Liver (tissue), 9 donors: ENCODE measurements around the gene EGF. TPM values are rescaled to one million over a fixed set of nuclear protein-coding genes. Genes with fewer than 3 reads are reported as not detected.

Source experiments
- DNase-seq: peaks from one replicate; pipeline ENCODE4 v3.0.0-alpha.2; 2017; ENCODE audit warnings: low spot score
- H3K27ac ChIP-seq, 2 donors: one replicate each; pipeline ENCODE4 v1.7.0; 2013; ENCODE audit warnings: inconsistent platforms in 2 of 2, low read length in 2 of 2, control low read depth in 1 of 2, low read depth in 1 of 2, mild to moderate bottlenecking in 1 of 2
- H3K27me3 ChIP-seq, 4 donors: one replicate each; pipeline versions ENCODE4 v1.6.1 to v1.7.0; 2013; ENCODE audit warnings: low read length in 3 of 4, inconsistent platforms in 1 of 4, mild to moderate bottlenecking in 1 of 4, moderate library complexity in 1 of 4; ENCODE audit not compliant: control insufficient read depth in 4 of 4, insufficient read depth in 4 of 4
- H3K36me3 ChIP-seq, 4 donors: one replicate each; pipeline versions ENCODE4 v1.6.1 to v1.7.0; 2013; ENCODE audit warnings: low read length in 3 of 4, mild to moderate bottlenecking in 3 of 4, low read depth in 1 of 4, moderate library complexity in 1 of 4; ENCODE audit not compliant: control insufficient read depth in 4 of 4, insufficient read depth in 3 of 4
- H3K4me1 ChIP-seq, 4 donors: one replicate each; pipeline versions ENCODE4 v1.6.1 to v1.7.0; 2013; ENCODE audit warnings: low read length in 3 of 4, mild to moderate bottlenecking in 3 of 4, moderate library complexity in 1 of 4; ENCODE audit not compliant: control insufficient read depth in 4 of 4, insufficient read depth in 4 of 4
- H3K4me3 ChIP-seq, 3 donors: one replicate each; pipeline versions ENCODE4 v1.6.1 to v1.7.0; 2013; ENCODE audit warnings: low read length in 3 of 3, control low read depth in 1 of 3, low read depth in 1 of 3, mild to moderate bottlenecking in 1 of 3
- H3K9ac ChIP-seq, 2 donors: one replicate each; pipeline ENCODE4 v1.7.0; 2013; ENCODE audit warnings: low read length in 2 of 2, mild to moderate bottlenecking in 2 of 2, moderate library complexity in 2 of 2, control low read depth in 1 of 2, low read depth in 1 of 2
- H3K9me3 ChIP-seq, 4 donors: one replicate each; pipeline versions ENCODE4 v1.6.1 to v1.7.0; 2013; ENCODE audit warnings: low read length in 3 of 4; ENCODE audit not compliant: control insufficient read depth in 4 of 4
- EGR1 ChIP-seq, 2 donors: IDR thresholded peaks; 2 replicates each; pipeline ENCODE4 v1.6.1; 2016 to 2018; ENCODE audit warnings: antibody characterized with exemption in 2 of 2, low read depth in 2 of 2
- FOXA2 ChIP-seq: IDR thresholded peaks from 2 replicates; pipeline ENCODE4 v1.6.1; 2016; ENCODE audit warnings: antibody characterized with exemption
- GABPA ChIP-seq, 2 donors: IDR thresholded peaks in 1 of 2; conservative IDR thresholded peaks in 1 of 2; 2 replicates each; pipeline ENCODE4 v1.6.1; 2016; ENCODE audit warnings: antibody characterized with exemption in 2 of 2, mild to moderate bottlenecking in 1 of 2, moderate library complexity in 1 of 2
- HNF4G ChIP-seq: IDR thresholded peaks from 2 replicates; pipeline ENCODE4 v1.6.1; 2016; ENCODE audit warnings: antibody characterized with exemption
- JUND ChIP-seq, 2 donors: IDR thresholded peaks; 2 replicates each; pipeline ENCODE4 v1.6.1; 2016; ENCODE audit warnings: antibody characterized with exemption in 2 of 2
- NR2F2 ChIP-seq: IDR thresholded peaks from 2 replicates; pipeline ENCODE4 v1.6.1; 2016; ENCODE audit warnings: antibody characterized with exemption
- SP1 ChIP-seq: IDR thresholded peaks from 2 replicates; pipeline ENCODE4 v1.6.1; 2018; ENCODE audit warnings: antibody characterized with exemption, mild to moderate bottlenecking
- TAF1 ChIP-seq: conservative IDR thresholded peaks from 2 replicates; pipeline ENCODE4 v1.6.1; 2016; ENCODE audit warnings: antibody characterized with exemption, mild to moderate bottlenecking
- YY1 ChIP-seq: IDR thresholded peaks from 2 replicates; pipeline ENCODE4 v1.6.1; 2016; ENCODE audit warnings: antibody characterized with exemption, mild to moderate bottlenecking
- ZBTB33 ChIP-seq: IDR thresholded peaks from 2 replicates; pipeline ENCODE4 v1.6.1; 2016; ENCODE audit warnings: antibody characterized with exemption
- WGBS: extraction: QIAGEN DNeasy Blood & Tissue Kit; methylation state at CpG from one replicate; pipeline ENCODE4 v1.1.7; 2013; 5-methylcytosine and 5-hydroxymethylcytosine counted together
- polyA plus RNA-seq, 2 donors: library from polyadenylated mRNA; stranded (reverse) in 1 of 2; unstranded in 1 of 2; fragments of 200-250 nt in 1 of 2; fragments of >200 nt in 1 of 2; fragmentation: Nextera tagmentation in 1 of 2; extraction: Ambion mirVana in 1 of 2; gene quantifications; one replicate each; pipeline versions ENCODE4 v1.2.1 to v1.2.3, GENCODE V29; 2013 to 2015
- total RNA-seq, 2 donors: library from RNA; depleted of rRNA; stranded (reverse); fragments of >200 nt; gene quantifications; one replicate each; pipeline ENCODE4 v1.2.3, GENCODE V29; 2014
- TF ChIP-seq, protein P1 (sequence below): IDR thresholded peaks from 2 replicates; pipeline ENCODE4 v1.6.1; 2016; ENCODE audit warnings: antibody characterized with exemption, mild to moderate bottlenecking
- donor health status: healthy.
- donor health status: healthy.
- donor health status: healthy.
- donor health status: healthy.
- donor health status: healthy.

Gene EGF
- total and polyA plus RNA-seq, 4 donors: 0.65 TPM; not detected in 3

DNA sequence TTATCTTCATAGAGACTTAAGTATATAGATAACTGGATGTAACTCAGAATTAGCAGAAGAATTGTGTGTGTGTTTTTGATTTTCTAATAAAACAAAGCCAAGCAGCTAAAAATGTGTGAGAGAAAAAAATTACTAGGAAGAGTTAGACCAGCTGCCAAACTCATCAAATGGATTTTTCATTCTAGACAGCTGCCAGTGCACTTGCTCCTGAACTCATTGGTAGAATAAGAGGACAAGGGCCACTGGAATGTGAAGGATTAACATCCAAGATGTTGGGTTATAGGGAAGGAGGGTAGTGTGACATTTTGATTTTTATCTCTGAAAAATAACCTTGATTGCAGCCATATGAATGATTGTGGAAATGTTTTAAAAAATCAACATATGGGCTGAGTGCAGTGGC, 49.7 kb downstream of the EGF start:
- Histone ChIP-seq H3K27me3 (no peaks in the 10 kb centered on the region), H3K27ac (no peak overlapping the region), H3K36me3 (no peaks in the 10 kb centered on the region), H3K4me3 (no peak overlapping the region), H3K9ac (no peak overlapping the region), H3K4me1 (no peaks in the 10 kb centered on the region), H3K9me3 (no peaks in the 10 kb centered on the region)
- TF ChIP-seq FOXA2: no peak
- no peak for TF ChIP-seq SP1
- no peak for DNase-seq

DNA sequence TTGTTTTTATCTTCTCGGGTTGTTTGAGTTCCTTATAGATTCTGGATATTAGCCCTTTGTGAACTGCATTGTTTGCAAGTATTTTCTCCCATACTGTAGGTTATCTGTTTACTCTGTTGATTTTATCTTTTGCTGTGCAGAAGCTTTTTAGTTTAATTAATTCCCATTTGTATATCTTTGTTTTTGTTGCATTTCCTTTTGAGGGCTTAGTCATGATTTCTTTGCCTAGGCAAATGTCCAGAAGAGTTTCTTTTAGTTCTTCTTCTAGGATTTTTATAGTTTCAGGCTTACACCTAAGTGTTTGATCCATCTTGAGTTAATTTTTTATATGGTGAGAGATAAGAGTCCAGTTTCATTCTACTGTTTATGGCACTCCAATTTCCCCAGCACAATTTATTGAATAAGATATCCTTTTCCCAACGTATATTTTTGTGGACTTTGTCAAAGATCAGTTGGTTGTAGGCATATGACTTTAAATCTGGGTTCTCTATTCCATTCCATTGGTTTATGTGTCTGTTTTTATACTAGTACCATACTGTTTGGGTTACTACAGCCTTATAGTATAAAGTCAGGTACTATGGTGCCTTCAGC, 54.3 kb downstream of the EGF start:
- H3K27ac ChIP-seq: no peak overlapping the region
- H3K9me3 ChIP-seq: no peaks in the 10 kb centered on the region
- no peak overlapping the region for H3K4me3 ChIP-seq
- H3K27me3 ChIP-seq: peaks cover 0 to 3% (median 0%) of the 10 kb centered on the region in 4 donors
- no peak for TF ChIP-seq HNF4G
- TF ChIP-seq GABPA (IDR thresholded peaks at IDR 0.05 in 1 of 2, conservative IDR thresholded peaks at IDR 0.05 in 1 of 2): no peak
- no peak for TF ChIP-seq YY1
- TF ChIP-seq TAF1: no peak
- TF ChIP-seq JUND (IDR thresholded peaks at IDR 0.05): no peak
- TF ChIP-seq NR2F2: no peak
- no peak for TF ChIP-seq SP1
- TF ChIP-seq EGR1 (IDR thresholded peaks at IDR 0.05; ENCODE audit: low read depth in 2 of 2): no peak
- TF ChIP-seq, protein P1, sequence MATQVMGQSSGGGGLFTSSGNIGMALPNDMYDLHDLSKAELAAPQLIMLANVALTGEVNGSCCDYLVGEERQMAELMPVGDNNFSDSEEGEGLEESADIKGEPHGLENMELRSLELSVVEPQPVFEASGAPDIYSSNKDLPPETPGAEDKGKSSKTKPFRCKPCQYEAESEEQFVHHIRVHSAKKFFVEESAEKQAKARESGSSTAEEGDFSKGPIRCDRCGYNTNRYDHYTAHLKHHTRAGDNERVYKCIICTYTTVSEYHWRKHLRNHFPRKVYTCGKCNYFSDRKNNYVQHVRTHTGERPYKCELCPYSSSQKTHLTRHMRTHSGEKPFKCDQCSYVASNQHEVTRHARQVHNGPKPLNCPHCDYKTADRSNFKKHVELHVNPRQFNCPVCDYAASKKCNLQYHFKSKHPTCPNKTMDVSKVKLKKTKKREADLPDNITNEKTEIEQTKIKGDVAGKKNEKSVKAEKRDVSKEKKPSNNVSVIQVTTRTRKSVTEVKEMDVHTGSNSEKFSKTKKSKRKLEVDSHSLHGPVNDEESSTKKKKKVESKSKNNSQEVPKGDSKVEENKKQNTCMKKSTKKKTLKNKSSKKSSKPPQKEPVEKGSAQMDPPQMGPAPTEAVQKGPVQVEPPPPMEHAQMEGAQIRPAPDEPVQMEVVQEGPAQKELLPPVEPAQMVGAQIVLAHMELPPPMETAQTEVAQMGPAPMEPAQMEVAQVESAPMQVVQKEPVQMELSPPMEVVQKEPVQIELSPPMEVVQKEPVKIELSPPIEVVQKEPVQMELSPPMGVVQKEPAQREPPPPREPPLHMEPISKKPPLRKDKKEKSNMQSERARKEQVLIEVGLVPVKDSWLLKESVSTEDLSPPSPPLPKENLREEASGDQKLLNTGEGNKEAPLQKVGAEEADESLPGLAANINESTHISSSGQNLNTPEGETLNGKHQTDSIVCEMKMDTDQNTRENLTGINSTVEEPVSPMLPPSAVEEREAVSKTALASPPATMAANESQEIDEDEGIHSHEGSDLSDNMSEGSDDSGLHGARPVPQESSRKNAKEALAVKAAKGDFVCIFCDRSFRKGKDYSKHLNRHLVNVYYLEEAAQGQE: no peak
- no peaks in the 10 kb centered on the region for H3K4me1 ChIP-seq
- 69% methylated on average over 2 of the region's 2 CpGs for WGBS
- H3K9ac ChIP-seq: no peak overlapping the region
- DNase-seq: no peak
- no peaks in the 10 kb centered on the region for H3K36me3 ChIP-seq

- Histone ChIP-seq H3K9ac (no peak overlapping the region), H3K4me3 (no peak overlapping the region), H3K4me1 (no peaks in the 10 kb centered on the region), H3K27ac (no peak overlapping the region), H3K36me3 (no peaks in the 10 kb centered on the region), H3K27me3 (peaks cover 0 to 3% (median 0%) of the 10 kb centered on the region in 4 donors), H3K9me3 (no peaks in the 10 kb centered on the region)
- TF ChIP-seq NR2F2 (no peak), ZBTB33 (no peak), GABPA (IDR thresholded peaks at IDR 0.05 in 1 of 2, conservative IDR thresholded peaks at IDR 0.05 in 1 of 2) (no peak), FOXA2 (no peak), YY1 (no peak), TAF1 (no peak)
- TF ChIP-seq, protein P1: no peak
- no peak for DNase-seq
- WGBS: 83% methylated on average over 5 of the region's 5 CpGs
Measured at GRCh38 chr4:109967798-109968520, 55.3 kb downstream of the EGF start.
